Heart left ventricle (tissue), 13 donors: ENCODE results near the gene HTR3B.

ENCODE experiments used
- CTCF ChIP-seq, 12 donors: fragments of 200-600 bp; sonication (generic) in 4 of 12; IDR thresholded peaks; one replicate each; pipeline versions ENCODE4 v1.5.0 to v1.8.0; 2018 to 2022; ENCODE audit warnings: antibody characterized with exemption in 12 of 12, mild to moderate bottlenecking in 5 of 12
- POLR2A ChIP-seq, 2 donors: fragments of 450-650 bp; IDR thresholded peaks; one replicate each; pipeline ENCODE4 v1.6.1; 2017; ENCODE audit warnings: antibody characterized with exemption in 2 of 2, mild to moderate bottlenecking in 2 of 2, moderate library complexity in 2 of 2
- donor health status: ischemic (EF 13 %, LVEDD 7.1; RV severe dilation, severe dysfunction).
- donor health status: DM: no; HTN: yes; CAD: no.
- donor health status: DM: no; HTN: no; CAD: no.
- donor health status: ischemic (EF 25% LVEDD 6.9; RV normal size, moderate dysfunction).
- donor health status: ischemic (EF 25% LVEDD 5.7; RV mildly dilated, moderate dysfunction).
- donor health status: ischemic (EF 35%, LVEDD 5.7; RV mildly dilated, moderate dysfunction).
- donor health status: nonischemic (EF 11% LVEDD 7.7; RV severe dilation, severe dysfunction).
- donor health status: DM: yes; HTN: yes; CAD: no.
- donor health status: PGD.
- donor health status: ischemic (EF 29% LVEDD 5.4; RV normal size, mild dysfunction).
- donor health status: nonischemic (EF 23%, LVEDD 6.1; RV moderate dilation, normal function).

DNA sequence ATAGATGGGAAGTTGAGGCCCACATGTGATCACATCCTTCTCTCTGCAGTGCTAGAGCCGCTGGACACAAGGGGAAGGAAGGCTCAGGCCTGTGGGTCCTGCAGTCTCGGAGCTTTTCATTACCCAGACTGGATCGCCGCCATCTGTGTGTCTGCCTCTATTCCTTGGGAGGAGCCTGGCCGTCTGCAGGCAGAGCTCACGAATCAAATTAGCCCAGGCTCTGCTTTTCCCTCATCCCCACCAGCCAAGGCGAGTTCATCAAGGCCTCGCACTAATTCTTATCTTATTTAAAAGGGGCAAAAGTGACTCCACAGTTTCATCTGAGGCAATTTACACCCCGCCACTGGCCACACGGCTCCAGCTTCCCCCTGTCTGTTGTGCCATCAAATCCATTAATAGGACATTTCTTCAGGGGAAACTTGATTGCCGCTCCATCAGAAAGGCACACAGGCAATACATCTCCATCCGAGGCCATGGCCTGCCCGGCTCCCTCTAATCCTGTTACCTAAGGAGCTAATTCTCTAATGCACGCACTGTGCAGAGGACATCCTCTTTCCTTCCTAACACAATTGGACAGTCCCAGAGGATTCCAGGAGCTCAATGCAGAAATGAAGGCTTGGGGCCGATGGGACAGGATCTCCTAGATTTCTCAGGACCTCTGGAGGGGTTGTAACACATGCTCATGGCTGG is 67.1 kb downstream of the HTR3B start:
- TF ChIP-seq CTCF (IDR thresholded peaks at IDR 0.05) = no peak
- no peak for TF ChIP-seq POLR2A (IDR thresholded peaks at IDR 0.05)
